Measurements from ENCODE around the gene PLXNB3.

GRCh38 chrX:153773218-153773611 lies 9.2 kb downstream of the PLXNB3 start:
- no peak for TF ChIP-seq CTCF (IDR thresholded peaks at IDR 0.05; ENCODE audit: low read depth, low read length)
- TF ChIP-seq POLR2A (IDR thresholded peaks at IDR 0.05; ENCODE audit: extremely low read depth, insufficient read length) = no peak
- TF ChIP-seq MAX (IDR thresholded peaks at IDR 0.05; ENCODE audit: low read depth, low read length) = no peak
